ENCODE results near the gene SH3BP5.

The SH3BP5 gene

GRCh38 chr3:15241341-15241740 lies 91.0 kb downstream of the SH3BP5 start:
- DNase-seq: peak; percentile 30 to 34

- DNase-seq: no peak
These were observed 103.1 kb downstream of the SH3BP5 start for GRCh38 chr3:15229262-15229661.

GRCh38 chr3:15228147-15228546 lies 104.2 kb downstream of the SH3BP5 start:
- DNase-seq: no peak

GRCh38 chr3:15223685-15224572 lies 108.5 kb downstream of the SH3BP5 start:
- DNase-seq: no peak

GRCh38 chr3:15221574-15222217 lies 110.7 kb downstream of the SH3BP5 start:
- DNase-seq: no peak

- no peak for DNase-seq
These were observed 111.7 kb downstream of the SH3BP5 start for GRCh38 chr3:15220661-15221060.

- DNase-seq: no peak
These were observed 112.3 kb downstream of the SH3BP5 start for GRCh38 chr3:15220056-15220455.

GRCh38 chr3:15218689-15219088 lies 113.7 kb downstream of the SH3BP5 start:
- DNase-seq: no peak

GRCh38 chr3:15217841-15218267 lies 114.5 kb downstream of the SH3BP5 start:
- no peak for DNase-seq

GRCh38 chr3:15217011-15217671 lies 115.2 kb downstream of the SH3BP5 start:
- no peak for DNase-seq

GRCh38 chr3:15216501-15216900 lies 115.9 kb downstream of the SH3BP5 start:
- no peak for DNase-seq

- DNase-seq: no peak
These were observed 116.4 kb downstream of the SH3BP5 start for GRCh38 chr3:15215996-15216395.

- no peak for DNase-seq
These were observed 117.6 kb downstream of the SH3BP5 start for GRCh38 chr3:15214758-15215157.

GRCh38 chr3:15211937-15212336 lies 120.4 kb downstream of the SH3BP5 start:
- no peak for DNase-seq

GRCh38 chr3:15207836-15208504 lies 124.4 kb downstream of the SH3BP5 start:
- DNase-seq: no peak

GRCh38 chr3:15206662-15207576 lies 125.5 kb downstream of the SH3BP5 start:
- DNase-seq: peak; percentile 2 to 5

- peak; percentile 92 to 95 for DNase-seq
These were observed 126.3 kb downstream of the SH3BP5 start, which contains the start of gene CAPN7 for GRCh38 chr3:15205934-15206661. TSS of gene CAPN7 (plus strand) at chr3:15206246. CDS start at chr3:15206496, 250 bp downstream.

GRCh38 chr3:15205482-15205933 lies 126.9 kb downstream of the SH3BP5 start:
- DNase-seq: no peak
